ENCODE measurements around the gene HNRNPA3. TPM values are rescaled to one million over a fixed set of nuclear protein-coding genes. Genes with fewer than 3 reads are reported as not detected.

The HNRNPA3 gene
- total RNA-seq, 1 experiment from 2014 or later, result 328 TPM

- no peak overlapping the region for H3K27ac ChIP-seq (ENCODE audit: low read depth, low read length)
- no peak overlapping the region for H3K4me2 ChIP-seq (ENCODE audit: low read length)
- no peaks in the 10 kb centered on the region for H4K20me1 ChIP-seq (ENCODE audit: insufficient read depth)
- peaks cover 17% of the 10 kb centered on the region for H3K79me2 ChIP-seq (ENCODE audit: insufficient read depth, low read length)
- ChIA-PET POLR2A (no interaction called here), CTCF (no interaction called here), RAD21 (ENCODE audit: low non-redundant PET in 1 of 2, low total read pairs in 2 of 2, uncharacterized antibody in 2 of 2, unreplicated experiment in 2 of 2) (no interaction called here)
- no peak overlapping the region for H3K9ac ChIP-seq (ENCODE audit: low read length)
- no TSS peak for BruUV-seq (replicated peaks)
- no peaks in the 10 kb centered on the region for H3K9me3 ChIP-seq (ENCODE audit: control insufficient read depth in 1 of 2, insufficient read depth in 1 of 2, low read depth in 1 of 2, low read length in 2 of 2)
- intact Hi-C loops (cut with micrococcal nuclease), result no loop called here
- ATAC-seq, result no peak
- TF ChIP-seq ATF3 (IDR thresholded peaks at IDR 0.05), result no peak
- no peak for TF ChIP-seq EGR1 (IDR thresholded peaks at IDR 0.05; ENCODE audit: low read depth)
- TF ChIP-seq ZNF274 (IDR thresholded peaks at IDR 0.05; ENCODE audit: low read depth, low read length), result no peak
- no peak for TF ChIP-seq ELF1 (IDR thresholded peaks at IDR 0.05; ENCODE audit: borderline replicate concordance, low read depth)
- TF ChIP-seq EZH2phosphoT487 (IDR thresholded peaks at IDR 0.05; ENCODE audit: borderline replicate concordance), result no peak
- TF ChIP-seq CEBPB (IDR thresholded peaks at IDR 0.05; ENCODE audit: low read depth), result no peak
- no peak for TF ChIP-seq YY1 (IDR thresholded peaks at IDR 0.05; ENCODE audit: extremely low read depth, insufficient replicate concordance, low read depth, low read length)
- no peak for TF ChIP-seq FOSL1 (IDR thresholded peaks at IDR 0.05; ENCODE audit: low read depth)
- TF ChIP-seq CBX3 (IDR thresholded peaks at IDR 0.05; ENCODE audit: low read depth), result no peak
- no peak for TF ChIP-seq SP1 (IDR thresholded peaks at IDR 0.05; ENCODE audit: low read depth)
- no peak for TF ChIP-seq CTCF (IDR thresholded peaks at IDR 0.05 in 2 of 3, conservative IDR thresholded peaks at IDR 0.05 in 1 of 3; ENCODE audit: borderline replicate concordance in 1 of 3, insufficient read depth in 1 of 3, low read depth in 2 of 3, low read length in 2 of 3)
- TF ChIP-seq SRF (IDR thresholded peaks at IDR 0.05; ENCODE audit: low read depth), result no peak
- no peak for TF ChIP-seq POLR2AphosphoS5 (IDR thresholded peaks at IDR 0.05; ENCODE audit: low read depth, low read length)
- no peak for TF ChIP-seq SIN3A (IDR thresholded peaks at IDR 0.05; ENCODE audit: low read depth)
- TF ChIP-seq EZH2 (IDR thresholded peaks at IDR 0.05), result no peak
- no peak for TF ChIP-seq TCF7L2 (IDR thresholded peaks at IDR 0.05; ENCODE audit: borderline replicate concordance, extremely low read depth, insufficient read depth, insufficient read length)
- H3K9me2 ChIP-seq (ENCODE audit: insufficient read depth), result no peaks in the 10 kb centered on the region
- H2AFZ ChIP-seq (ENCODE audit: low read depth, low read length, poor library complexity, severe bottlenecking), result no peak overlapping the region
- H3K27me3 ChIP-seq (ENCODE audit: insufficient read depth, low read length), result no peaks in the 10 kb centered on the region
- no peak overlapping the region for H3K4me3 ChIP-seq (replicated peaks in 1 of 2; ENCODE audit: low read depth in 1 of 2, low read length in 2 of 2)
- DNase-seq (ENCODE audit: low read depth, low spot score), result no peak
- H3K36me3 ChIP-seq (ENCODE audit: control insufficient read depth in 1 of 2, insufficient read depth in 2 of 2, low read length in 2 of 2), result no peaks in the 10 kb centered on the region
- peaks cover 7 to 12% of the 10 kb centered on the region in 2 experiments for H3K4me1 ChIP-seq (ENCODE audit: control insufficient read depth in 1 of 2, insufficient read depth in 2 of 2, low read length in 2 of 2)
Measured at GRCh38 chr2:177207101-177207500, 5.5 kb upstream of the HNRNPA3 start.
